ENCODE data around the gene NCOA4.

- TF ChIP-seq, protein P1, sequence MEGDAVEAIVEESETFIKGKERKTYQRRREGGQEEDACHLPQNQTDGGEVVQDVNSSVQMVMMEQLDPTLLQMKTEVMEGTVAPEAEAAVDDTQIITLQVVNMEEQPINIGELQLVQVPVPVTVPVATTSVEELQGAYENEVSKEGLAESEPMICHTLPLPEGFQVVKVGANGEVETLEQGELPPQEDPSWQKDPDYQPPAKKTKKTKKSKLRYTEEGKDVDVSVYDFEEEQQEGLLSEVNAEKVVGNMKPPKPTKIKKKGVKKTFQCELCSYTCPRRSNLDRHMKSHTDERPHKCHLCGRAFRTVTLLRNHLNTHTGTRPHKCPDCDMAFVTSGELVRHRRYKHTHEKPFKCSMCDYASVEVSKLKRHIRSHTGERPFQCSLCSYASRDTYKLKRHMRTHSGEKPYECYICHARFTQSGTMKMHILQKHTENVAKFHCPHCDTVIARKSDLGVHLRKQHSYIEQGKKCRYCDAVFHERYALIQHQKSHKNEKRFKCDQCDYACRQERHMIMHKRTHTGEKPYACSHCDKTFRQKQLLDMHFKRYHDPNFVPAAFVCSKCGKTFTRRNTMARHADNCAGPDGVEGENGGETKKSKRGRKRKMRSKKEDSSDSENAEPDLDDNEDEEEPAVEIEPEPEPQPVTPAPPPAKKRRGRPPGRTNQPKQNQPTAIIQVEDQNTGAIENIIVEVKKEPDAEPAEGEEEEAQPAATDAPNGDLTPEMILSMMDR (IDR thresholded peaks at IDR 0.05): no peak
- TF ChIP-seq JUN (CRISPR knock-in tag; IDR thresholded peaks at IDR 0.05) (no peak), SMAD3 (CRISPR knock-in tag; IDR thresholded peaks at IDR 0.05; ENCODE audit: borderline replicate concordance) (no peak), MAX (CRISPR knock-in tag; IDR thresholded peaks at IDR 0.05) (no peak), USF1 (CRISPR knock-in tag; IDR thresholded peaks at IDR 0.05) (no peak), ZNF425 (CRISPR knock-in tag; conservative IDR thresholded peaks at IDR 0.05) (no peak), PRDM15 (CRISPR knock-in tag; IDR thresholded peaks at IDR 0.05) (no peak), CREM (CRISPR knock-in tag; IDR thresholded peaks at IDR 0.05) (no peak)
Observed at GRCh38 chr10:46006219-46006618, 24.2 kb downstream of the NCOA4 start.

All from WTC11 (cell line).